OCI-LY3 (cell line): ENCODE measurements around the gene DTD2.

Experiments used
- H2AFZ ChIP-seq: fragments of 200-600, 300-600 bp; shearing (Covaris generic); 2 replicates; pipeline ENCODE4 v1.6.0; 2014; ENCODE audit warnings: antibody characterized with exemption, low read depth, low read length
- H3K27ac ChIP-seq: fragments of 200-600, 300-600 bp; sonication (generic); 2 replicates; pipeline ENCODE4 v1.5.1; 2014; ENCODE audit warnings: mild to moderate bottlenecking, low read length, moderate library complexity, mixed read lengths
- H3K27me3 ChIP-seq: fragments of 200-600, 300-600 bp; sonication (generic); 2 replicates; pipeline ENCODE4 v1.6.1; 2014; ENCODE audit warnings: low read depth, low read length, mixed read lengths
- H3K36me3 ChIP-seq: fragments of 200-600, 300-600 bp; sonication (generic); replicated peaks from 2 replicates; pipeline ENCODE3; 2014; ENCODE audit warnings: low read depth, low read length, mixed read lengths
- H3K4me1 ChIP-seq: fragments of 300-600, 200-600 bp; sonication (generic); 2 replicates; pipeline ENCODE4 v1.6.1; 2014; ENCODE audit warnings: low read length, mixed read lengths
- H3K4me2 ChIP-seq: fragments of 200-600, 300-600 bp; sonication (generic); 2 replicates; pipeline ENCODE4 v1.6.1; 2014; ENCODE audit warnings: low read length, mixed read lengths
- H3K4me3 ChIP-seq: fragments of 300-600, 200-600 bp; sonication (generic); 2 replicates; pipeline ENCODE4 v1.5.1; 2014; ENCODE audit warnings: antibody characterized with exemption, mild to moderate bottlenecking, low read length, moderate library complexity
- H3K79me2 ChIP-seq: fragments of 300-600, 200-600 bp; shearing (Covaris generic); 2 replicates; pipeline ENCODE4 v1.6.1; 2014; ENCODE audit warnings: mild to moderate bottlenecking, low read length, mixed read lengths
- H3K9ac ChIP-seq: fragments of 300-600, 200-600 bp; shearing (Covaris generic); 2 replicates; pipeline ENCODE4 v1.6.0; 2014; ENCODE audit warnings: mild to moderate bottlenecking, low read length, moderate library complexity
- H3K9me3 ChIP-seq: fragments of 200-600, 300-600 bp; shearing (Covaris generic); 2 replicates; pipeline ENCODE4 v1.6.1; 2014; ENCODE audit warnings: low read length, mixed read lengths; ENCODE audit not compliant: insufficient read depth
- H4K20me1 ChIP-seq: fragments of 200-600, 300-600 bp; sonication (generic); 2 replicates; pipeline ENCODE4 v1.6.1; 2016; ENCODE audit warnings: low read length, mixed read lengths; ENCODE audit not compliant: insufficient read depth
- CTCF ChIP-seq: fragments of 200-600, 300-600 bp; sonication (generic); IDR thresholded peaks from 2 replicates; pipeline ENCODE4 v1.5.1; 2014; ENCODE audit warnings: antibody characterized with exemption, low read length, low read depth
- EZH2phosphoT487 ChIP-seq: fragments of 200-600 bp; shearing (Covaris generic); IDR thresholded peaks from 2 replicates; pipeline ENCODE4 v1.6.1; 2018; ENCODE audit warnings: antibody characterized with exemption, mixed run types, low read depth

Gene DTD2

GRCh38 chr14:31400031-31400638 lies 57.2 kb downstream of the DTD2 start:
- Histone ChIP-seq H3K27ac (no peak overlapping the region), H3K9me3 (no peaks in the 10 kb centered on the region), H3K27me3 (no peaks in the 10 kb centered on the region), H3K4me1 (no peaks in the 10 kb centered on the region), H4K20me1 (no peaks in the 10 kb centered on the region), H3K4me3 (no peak overlapping the region), H3K79me2 (no peaks in the 10 kb centered on the region), H3K36me3 (no peaks in the 10 kb centered on the region), H3K4me2 (no peak overlapping the region), H3K9ac (no peak overlapping the region), H2AFZ (no peak overlapping the region)
- TF ChIP-seq CTCF (no peak), EZH2phosphoT487 (no peak)
